Activated CD8-positive, alpha-beta memory T cell treated with anti-CD3 and anti-CD28 coated beads, Interleukin-2, amount 50 U/mL, for 24 hours (primary cell): ENCODE data around the gene NUP50.

Source experiments
- DNase-seq: peaks from one replicate; pipeline ENCODE4 v3.0.0-alpha.2; 2020; ENCODE audit errors: extremely low read depth

Gene NUP50

GRCh38 chr22:45194686-45195085 lies 31.0 kb downstream of the NUP50 start:
- no peak for DNase-seq

GRCh38 chr22:45195616-45196015 lies 31.9 kb downstream of the NUP50 start:
- no peak for DNase-seq

- DNase-seq = no peak
Measured at GRCh38 chr22:45196308-45196707, 32.6 kb downstream of the NUP50 start.

GRCh38 chr22:45196926-45197605 lies 33.3 kb downstream of the NUP50 start:
- DNase-seq = no peak

GRCh38 chr22:45197606-45198462 lies 34.1 kb downstream of the NUP50 start:
- no peak for DNase-seq

- no peak for DNase-seq
Measured at GRCh38 chr22:45198463-45198795, 34.7 kb downstream of the NUP50 start.

GRCh38 chr22:45199723-45200122 lies 36.0 kb downstream of the NUP50 start:
- no peak for DNase-seq

GRCh38 chr22:45200230-45200629 lies 36.5 kb downstream of the NUP50 start:
- DNase-seq = no peak

- no peak for DNase-seq
Measured at GRCh38 chr22:45200860-45201511, 37.3 kb downstream of the NUP50 start.

GRCh38 chr22:45201678-45202332 lies 38.1 kb downstream of the NUP50 start:
- no peak for DNase-seq

GRCh38 chr22:45202333-45203149 lies 38.8 kb downstream of the NUP50 start:
- DNase-seq = no peak

GRCh38 chr22:45203150-45203951 lies 39.6 kb downstream of the NUP50 start:
- no peak for DNase-seq

GRCh38 chr22:45204241-45204640 lies 40.5 kb downstream of the NUP50 start:
- DNase-seq = no peak

- no peak for DNase-seq
Measured at GRCh38 chr22:45204819-45205218, 41.1 kb downstream of the NUP50 start.

- DNase-seq = no peak
Measured at GRCh38 chr22:45205276-45205925, 41.7 kb downstream of the NUP50 start.

GRCh38 chr22:45206233-45206632 lies 42.5 kb downstream of the NUP50 start:
- DNase-seq = no peak

- DNase-seq = no peak
Measured at GRCh38 chr22:45207533-45207932, 43.8 kb downstream of the NUP50 start.

GRCh38 chr22:45207981-45208664 lies 44.4 kb downstream of the NUP50 start:
- DNase-seq = no peak

- DNase-seq = no peak
Measured at GRCh38 chr22:45208696-45208992, 44.9 kb downstream of the NUP50 start.
